Fibroblast of lung (primary cell): ENCODE data around the gene NFE2.

Experiments used
- CTCF ChIP-seq, 2 donors: IDR thresholded peaks in 1 of 2; conservative IDR thresholded peaks in 1 of 2; 1 replicate in 1 of 2; 2 replicates in 1 of 2; pipeline ENCODE4 v1.5.1; 2011 to 2012; ENCODE audit warnings: low read length in 2 of 2, control low read depth in 1 of 2, inconsistent platforms in 1 of 2, low read depth in 1 of 2, mild to moderate bottlenecking in 1 of 2
- EZH2 ChIP-seq: IDR thresholded peaks from 2 replicates; pipeline ENCODE4 v1.5.1; 2012; ENCODE audit warnings: low read length, control low read depth, mild to moderate bottlenecking; ENCODE audit errors: missing control alignments

GRCh38 chr12:54300225-54300731, 537 bp downstream of the NFE2 start:
- TF ChIP-seq CTCF (conservative IDR thresholded peaks at IDR 0.05 in 1 of 2, IDR thresholded peaks at IDR 0.05 in 1 of 2; ENCODE audit: low read depth in 1 of 2, low read length in 2 of 2), result no peak
- no peak for TF ChIP-seq EZH2
